ENCODE measurements around the gene SEC14L6.

DNA sequence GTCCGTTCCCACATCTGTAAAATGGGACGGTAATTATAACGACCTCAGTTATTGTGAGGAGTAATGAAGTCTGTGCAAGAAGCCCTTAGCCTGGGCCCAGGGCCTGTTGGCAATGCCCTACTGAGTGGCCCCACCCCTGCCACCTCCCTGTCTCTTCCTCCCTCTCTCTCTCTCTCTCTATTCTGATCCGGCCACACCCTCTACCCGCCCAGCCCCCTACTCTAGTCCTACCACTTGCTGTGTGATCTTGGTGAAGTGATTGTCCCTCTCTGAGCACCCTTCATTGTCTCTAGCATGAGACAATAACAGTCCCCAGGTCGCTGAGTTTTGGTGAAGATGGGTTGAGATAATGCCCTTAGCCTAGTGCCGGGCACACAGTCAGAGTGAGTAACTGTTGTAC is 7.4 kb upstream of the SEC14L6 start:
- TF ChIP-seq, protein P1, sequence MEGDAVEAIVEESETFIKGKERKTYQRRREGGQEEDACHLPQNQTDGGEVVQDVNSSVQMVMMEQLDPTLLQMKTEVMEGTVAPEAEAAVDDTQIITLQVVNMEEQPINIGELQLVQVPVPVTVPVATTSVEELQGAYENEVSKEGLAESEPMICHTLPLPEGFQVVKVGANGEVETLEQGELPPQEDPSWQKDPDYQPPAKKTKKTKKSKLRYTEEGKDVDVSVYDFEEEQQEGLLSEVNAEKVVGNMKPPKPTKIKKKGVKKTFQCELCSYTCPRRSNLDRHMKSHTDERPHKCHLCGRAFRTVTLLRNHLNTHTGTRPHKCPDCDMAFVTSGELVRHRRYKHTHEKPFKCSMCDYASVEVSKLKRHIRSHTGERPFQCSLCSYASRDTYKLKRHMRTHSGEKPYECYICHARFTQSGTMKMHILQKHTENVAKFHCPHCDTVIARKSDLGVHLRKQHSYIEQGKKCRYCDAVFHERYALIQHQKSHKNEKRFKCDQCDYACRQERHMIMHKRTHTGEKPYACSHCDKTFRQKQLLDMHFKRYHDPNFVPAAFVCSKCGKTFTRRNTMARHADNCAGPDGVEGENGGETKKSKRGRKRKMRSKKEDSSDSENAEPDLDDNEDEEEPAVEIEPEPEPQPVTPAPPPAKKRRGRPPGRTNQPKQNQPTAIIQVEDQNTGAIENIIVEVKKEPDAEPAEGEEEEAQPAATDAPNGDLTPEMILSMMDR (IDR thresholded peaks at IDR 0.05; ENCODE audit: insufficient read depth, low read depth, low read length) = no peak
- TF ChIP-seq EZH2 (IDR thresholded peaks at IDR 0.05; ENCODE audit: insufficient read depth, low read length) = no peak
